Measurements from ENCODE around the gene NAPEPLD. TPM values are rescaled to one million over a fixed set of nuclear protein-coding genes. Genes with fewer than 3 reads are reported as not detected.
"Not testable (repeated sequence)": the region's sequence is repeated elsewhere in the genome, so short reads cannot be mapped to it uniquely, and the experiment has no call there.

Gene NAPEPLD
- total RNA-seq, result 10 to 100 TPM in 2 of 4 donors, 1 to 10 TPM in 2; 5.9 to 13.1 (median 8.6) TPM

DNA sequence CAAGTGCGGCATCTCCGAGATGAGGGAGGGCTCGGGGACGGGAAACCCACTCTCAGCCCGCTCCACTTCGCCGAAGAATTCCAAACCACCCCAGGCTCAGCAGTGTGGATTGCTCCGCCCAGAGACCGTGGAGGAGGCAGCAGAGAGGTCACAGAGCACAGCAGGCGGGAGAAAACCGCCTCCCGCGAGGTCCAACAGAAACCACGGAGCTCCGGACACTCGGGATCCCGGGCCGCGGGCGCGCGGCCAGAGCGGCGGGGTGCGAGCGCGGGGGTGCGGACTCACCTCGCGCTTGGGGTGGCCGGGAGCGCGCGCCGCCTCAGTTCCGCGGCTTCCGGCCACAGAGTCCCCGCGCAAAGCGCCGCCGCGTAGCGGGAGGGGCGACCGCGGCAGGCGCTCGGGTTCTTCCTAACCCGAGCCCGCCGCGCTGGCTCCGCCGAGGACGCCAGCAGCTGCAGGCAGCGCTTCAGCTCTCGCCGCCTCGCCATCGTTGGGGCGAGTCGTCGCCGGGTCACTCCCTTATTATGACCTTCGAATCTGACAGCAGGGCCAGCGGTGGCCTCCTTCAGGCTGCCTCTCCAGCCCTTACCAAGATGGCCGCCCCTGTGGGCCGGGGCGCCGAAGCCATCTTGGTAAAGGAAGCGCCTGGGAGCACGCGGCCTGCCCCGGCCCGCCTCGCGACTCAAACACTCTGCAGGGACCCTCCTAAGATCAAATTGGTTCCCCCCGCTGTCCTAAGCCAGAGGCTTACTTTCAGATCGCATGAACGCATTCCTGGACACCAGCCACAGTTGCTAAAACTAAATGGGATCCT is at the start of gene NAPEPLD:
TSS of gene NAPEPLD (minus strand) at position 106 of the 814 bp plus-strand sequence. CDS start 20,323 bp downstream, outside the sequence.
- TF ChIP-seq, protein P1, sequence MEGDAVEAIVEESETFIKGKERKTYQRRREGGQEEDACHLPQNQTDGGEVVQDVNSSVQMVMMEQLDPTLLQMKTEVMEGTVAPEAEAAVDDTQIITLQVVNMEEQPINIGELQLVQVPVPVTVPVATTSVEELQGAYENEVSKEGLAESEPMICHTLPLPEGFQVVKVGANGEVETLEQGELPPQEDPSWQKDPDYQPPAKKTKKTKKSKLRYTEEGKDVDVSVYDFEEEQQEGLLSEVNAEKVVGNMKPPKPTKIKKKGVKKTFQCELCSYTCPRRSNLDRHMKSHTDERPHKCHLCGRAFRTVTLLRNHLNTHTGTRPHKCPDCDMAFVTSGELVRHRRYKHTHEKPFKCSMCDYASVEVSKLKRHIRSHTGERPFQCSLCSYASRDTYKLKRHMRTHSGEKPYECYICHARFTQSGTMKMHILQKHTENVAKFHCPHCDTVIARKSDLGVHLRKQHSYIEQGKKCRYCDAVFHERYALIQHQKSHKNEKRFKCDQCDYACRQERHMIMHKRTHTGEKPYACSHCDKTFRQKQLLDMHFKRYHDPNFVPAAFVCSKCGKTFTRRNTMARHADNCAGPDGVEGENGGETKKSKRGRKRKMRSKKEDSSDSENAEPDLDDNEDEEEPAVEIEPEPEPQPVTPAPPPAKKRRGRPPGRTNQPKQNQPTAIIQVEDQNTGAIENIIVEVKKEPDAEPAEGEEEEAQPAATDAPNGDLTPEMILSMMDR (IDR thresholded peaks at IDR 0.05), result no peak
- DNase-seq (ENCODE audit: low spot score) (peak; percentile 52), ATAC-seq (ENCODE audit: low FRiP score) (peak; percentile 97)

DNA sequence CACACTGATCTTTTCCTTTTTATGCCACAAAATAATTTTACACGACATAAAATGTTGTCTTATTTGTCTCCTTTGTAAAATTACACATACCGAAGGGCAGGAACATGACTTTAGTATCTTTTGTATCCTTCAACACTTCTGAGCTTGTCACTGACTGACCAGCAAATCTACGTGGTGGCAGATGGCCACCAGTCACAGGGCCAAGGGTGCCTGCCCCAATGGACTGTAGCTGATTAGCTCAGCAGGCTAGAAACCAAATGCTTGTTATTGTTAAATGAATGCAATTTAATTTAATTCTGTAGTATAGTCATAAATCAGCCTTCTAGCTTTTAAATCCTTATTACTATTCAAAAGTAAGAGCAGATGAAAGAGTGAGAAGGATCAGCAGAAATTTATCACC is 49.2 kb upstream of the NAPEPLD start:
- not testable (repeated sequence) for ATAC-seq (ENCODE audit: low FRiP score); DNase-seq (ENCODE audit: low spot score)

DNA sequence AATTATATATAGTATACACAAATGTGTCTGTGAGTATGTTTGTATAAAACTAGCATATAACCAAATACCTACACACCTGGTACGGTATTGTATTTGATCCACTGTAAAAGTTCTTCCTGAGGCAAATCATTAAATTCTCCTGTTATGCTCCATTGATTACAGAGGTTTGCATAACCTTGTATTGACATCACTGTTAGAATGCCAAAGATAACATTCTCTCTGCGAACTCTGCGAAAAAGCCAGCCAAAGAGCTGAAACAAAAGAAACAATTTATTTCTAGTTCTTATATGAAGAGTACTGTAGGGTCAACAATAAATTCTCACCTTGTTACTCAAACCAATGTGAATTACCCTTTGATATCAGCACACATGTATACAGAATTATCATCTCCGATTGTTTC is 46.5 kb upstream of the NAPEPLD start:
- not testable (repeated sequence) for DNase-seq (ENCODE audit: low spot score); ATAC-seq (ENCODE audit: low FRiP score)

DNA sequence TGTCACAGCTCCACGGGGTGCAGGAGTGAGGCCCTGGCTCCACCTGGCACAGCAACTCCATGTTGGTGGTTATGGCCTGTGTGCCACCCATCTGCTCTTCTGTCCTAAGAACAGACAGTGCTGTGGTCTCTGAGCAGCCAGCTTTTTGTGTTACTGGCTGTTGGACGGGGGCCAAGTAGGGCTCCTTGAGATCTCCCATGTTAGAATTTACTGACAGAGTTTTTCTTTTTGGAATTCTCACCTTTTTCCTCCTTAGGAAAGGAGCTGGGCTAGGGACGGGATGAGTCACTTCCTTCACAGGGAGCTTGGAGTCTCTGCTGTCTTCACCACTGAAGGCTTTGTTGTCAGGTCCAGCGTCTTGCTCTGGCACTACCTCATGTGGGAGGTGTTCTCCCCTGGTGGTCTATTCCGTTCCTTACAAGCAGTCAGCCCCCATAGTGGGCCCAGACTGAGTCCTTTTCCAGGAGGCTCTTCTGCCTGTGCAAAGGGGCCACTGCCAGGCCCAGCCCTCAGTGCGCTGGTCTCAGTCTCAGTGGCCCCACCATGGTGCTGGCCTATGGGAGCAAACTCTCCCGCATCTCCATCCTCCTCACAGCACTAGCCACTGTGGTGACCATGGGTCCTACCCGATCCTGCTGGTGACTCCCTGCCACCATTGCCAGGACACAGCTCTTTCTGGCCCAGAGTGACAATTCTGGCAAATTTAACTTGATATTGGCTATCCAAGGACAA is 23.7 kb upstream of the NAPEPLD start:
- not testable (repeated sequence) for DNase-seq (ENCODE audit: low spot score)
- peak; percentile 58 for ATAC-seq (ENCODE audit: low FRiP score)

DNA sequence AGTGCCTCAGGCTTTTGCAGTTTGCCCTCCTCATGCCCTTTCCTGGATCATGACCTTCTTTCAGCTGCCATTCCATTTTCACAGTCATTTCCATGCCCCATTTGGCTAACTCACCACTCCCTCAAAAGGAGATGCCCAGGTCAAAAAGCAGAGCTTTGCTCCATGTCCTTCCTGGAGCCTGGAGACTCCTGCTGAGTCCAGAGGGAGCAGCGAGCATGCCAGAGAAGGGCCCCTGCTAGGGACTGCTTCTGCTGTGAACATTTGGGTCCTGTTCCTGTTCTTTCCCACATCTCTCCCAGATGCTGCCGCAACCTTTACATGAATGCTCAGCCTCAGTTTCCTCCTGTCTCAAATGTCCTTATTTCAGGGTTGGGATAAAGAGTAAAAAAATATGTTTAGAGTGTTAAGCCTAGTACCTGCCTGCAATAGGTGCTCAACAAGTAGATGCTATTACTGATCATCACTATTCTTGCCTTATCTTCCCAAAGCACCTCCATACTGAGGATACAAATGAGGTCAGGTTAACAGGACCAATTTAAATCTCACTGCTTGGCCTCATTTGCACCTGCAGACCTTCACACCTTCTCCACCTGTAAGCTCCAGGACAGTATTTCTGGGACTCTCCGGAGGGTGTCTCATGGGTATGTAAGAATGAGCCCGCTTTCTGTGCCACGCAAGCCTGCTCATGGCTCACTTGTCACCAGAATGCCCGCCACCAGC is 23.0 kb upstream of the NAPEPLD start:
- ATAC-seq (ENCODE audit: low FRiP score); DNase-seq (ENCODE audit: low spot score): not testable (repeated sequence)

DNA sequence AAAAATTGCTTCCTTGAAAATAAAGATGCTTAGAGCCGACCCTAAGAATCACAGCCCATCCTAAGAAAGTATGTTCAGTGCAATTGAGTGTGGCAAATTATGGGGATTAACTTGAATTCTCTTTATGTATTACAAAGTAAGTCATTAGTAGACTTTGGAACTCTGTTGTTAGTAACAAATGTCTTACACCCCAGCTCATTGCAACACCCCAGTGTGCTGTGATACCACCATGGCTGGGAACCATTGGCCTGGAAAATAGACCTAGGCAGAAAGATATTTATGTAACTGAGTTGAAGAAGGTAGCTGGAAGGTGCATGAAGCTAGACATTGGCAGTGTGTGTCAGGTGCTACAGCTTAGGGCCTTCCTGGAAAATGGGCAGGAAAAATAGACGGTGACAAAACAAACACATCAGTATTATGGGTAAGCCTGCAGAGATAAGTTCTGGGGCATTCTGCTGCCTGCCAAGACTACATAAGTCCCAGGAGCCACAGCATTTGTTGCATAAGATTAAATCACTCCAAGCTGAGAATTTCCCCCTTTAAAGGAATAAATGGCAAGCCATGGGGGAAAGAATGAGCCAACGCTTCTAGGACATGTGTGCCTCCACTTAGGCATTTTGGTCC is 18.1 kb upstream of the NAPEPLD start:
- ATAC-seq (ENCODE audit: low FRiP score); DNase-seq (ENCODE audit: low spot score): not testable (repeated sequence)

DNA sequence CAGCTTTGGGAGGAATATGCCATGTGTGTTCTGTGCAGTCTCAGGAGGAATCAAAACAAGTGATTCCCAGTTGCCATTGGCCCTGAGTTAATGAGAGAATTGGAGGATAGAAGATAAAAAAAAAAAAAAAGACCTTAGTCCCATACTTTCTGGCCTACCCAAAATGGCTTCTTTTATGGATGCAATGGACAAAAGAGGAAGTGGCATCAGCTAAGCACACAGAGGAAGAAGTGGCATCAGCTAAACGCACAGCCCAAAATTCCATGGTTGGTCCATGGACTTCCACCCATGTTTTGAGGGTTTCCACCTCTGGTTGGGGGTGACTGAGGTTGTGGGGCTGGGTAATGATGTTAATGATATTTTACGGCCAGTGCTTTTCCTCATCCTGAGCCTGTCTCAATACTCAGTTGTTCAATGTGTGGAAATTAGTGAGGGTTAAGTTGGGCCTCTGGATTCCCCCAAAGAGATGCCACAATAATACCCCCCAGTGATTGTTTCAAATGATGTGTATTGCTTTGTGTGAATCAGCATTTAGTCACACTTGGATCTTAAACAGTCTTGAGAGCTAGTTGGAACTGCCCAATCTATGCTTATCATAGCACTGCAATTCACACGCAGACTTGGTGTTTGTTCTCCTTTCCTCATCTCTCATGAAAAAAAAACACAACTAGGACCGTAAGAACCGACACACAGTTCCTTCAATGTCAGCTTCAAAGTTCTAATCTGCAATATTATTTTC is 14.4 kb upstream of the NAPEPLD start:
- ATAC-seq (ENCODE audit: low FRiP score), result peak; percentile 7

DNA sequence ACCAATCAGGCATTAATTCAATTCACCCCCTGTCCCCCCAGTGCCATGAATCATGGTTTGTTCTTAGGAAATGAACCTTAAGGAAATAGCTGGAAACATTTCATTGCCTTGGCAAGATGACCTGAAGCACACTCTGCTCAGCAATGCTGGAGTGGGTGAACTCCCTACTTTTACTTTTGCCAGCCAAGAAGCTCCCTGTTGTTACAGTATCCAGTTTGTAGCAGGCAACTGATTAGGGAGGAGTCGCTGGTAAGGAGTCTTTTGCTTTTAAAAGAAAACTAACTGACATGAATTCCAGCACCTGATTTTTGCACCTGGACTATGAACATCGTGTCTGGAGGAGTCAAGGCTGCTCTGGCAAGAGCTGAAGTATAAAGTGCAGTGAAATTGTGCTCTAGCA is 13.7 kb upstream of the NAPEPLD start:
- DNase-seq (ENCODE audit: low spot score), result not testable (repeated sequence)
- ATAC-seq (ENCODE audit: low FRiP score), result peak; percentile 89

More for the DNA sequence above, 14.4 kb upstream of the NAPEPLD start:
- DNase-seq (ENCODE audit: low spot score), result not testable (repeated sequence)

DNA sequence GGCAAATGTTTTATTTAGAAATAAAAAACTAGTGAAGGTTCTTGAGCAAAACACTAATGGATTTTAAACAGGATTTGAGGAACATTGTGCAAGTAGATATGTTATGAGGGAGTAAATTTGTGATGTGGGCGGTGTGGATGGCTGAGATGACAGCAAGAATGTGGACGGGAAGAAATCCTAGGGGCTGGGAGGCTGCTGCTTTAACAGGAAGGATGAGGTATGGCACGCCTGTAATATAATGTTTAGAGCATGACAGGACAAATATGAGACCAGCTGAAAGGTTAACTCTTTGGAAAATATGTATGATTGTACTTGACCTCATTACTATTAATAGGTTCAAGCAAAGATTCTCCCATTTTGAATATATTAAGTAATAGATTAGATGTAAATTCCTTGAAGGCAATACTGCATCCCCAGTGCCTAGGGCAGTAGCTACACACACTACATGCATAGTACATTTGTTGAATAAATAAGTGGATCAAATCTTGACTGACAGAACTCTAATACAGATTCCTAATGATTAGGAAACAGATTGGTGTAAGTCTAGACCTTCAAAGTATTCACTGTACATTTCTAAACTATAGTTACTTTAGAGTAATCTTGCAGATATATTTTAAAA is 13.2 kb upstream of the NAPEPLD start:
- peak; percentile 91 for ATAC-seq (ENCODE audit: low FRiP score)
- not testable (repeated sequence) for DNase-seq (ENCODE audit: low spot score)

DNA sequence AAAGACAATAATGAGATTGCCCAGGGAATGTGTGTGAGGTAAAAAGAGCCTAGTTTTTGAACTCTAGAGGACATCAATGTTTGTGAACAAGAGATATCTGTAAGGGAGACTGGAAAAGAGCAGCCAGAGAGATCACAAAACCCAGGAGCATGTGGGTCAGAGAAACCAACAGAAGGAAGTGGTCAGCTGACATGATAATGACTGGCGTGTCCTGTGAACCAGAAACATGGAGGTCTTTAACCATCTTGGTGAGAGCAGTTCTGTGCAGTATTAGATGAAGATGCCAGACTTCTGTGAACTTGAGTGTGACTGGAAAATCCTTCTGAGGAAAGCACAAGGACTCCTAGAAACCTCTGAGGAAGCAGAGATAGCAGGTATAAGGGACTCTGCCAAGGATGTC is 10.2 kb upstream of the NAPEPLD start:
- not testable (repeated sequence) for DNase-seq (ENCODE audit: low spot score); ATAC-seq (ENCODE audit: low FRiP score)

DNA sequence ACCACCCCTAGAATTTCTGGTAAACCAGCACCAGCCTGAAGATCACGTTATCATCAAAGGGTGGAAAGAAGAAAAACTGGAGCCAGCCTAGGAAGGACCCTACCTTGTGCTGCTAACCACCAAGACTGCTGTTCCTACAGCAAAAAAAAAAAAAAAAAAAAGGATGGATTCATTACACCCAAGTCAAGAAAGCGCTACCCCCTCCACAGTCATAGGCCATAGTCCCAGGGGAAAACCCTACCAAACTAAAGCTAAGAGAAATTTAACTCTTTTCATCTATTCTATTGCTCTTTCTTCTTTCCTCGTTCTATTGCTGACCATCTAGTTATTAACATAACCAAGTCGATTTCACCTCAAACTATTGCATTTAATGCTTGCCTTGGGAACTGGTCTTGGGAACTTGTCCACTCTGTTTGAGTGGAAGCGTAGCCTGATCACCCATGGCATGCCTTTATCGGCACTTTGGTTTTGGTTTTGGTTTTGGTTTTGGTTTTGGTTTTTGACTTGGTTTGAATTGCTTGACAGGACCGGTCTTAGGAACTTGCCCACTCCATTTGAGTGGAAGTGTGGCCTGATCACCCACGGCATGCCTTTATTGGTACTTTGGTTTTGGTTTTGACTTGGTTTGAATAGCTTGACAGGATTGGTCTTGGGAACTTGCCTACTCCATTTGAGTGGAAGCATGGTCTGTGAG is 6.6 kb upstream of the NAPEPLD start:
- not testable (repeated sequence) for ATAC-seq (ENCODE audit: low FRiP score); DNase-seq (ENCODE audit: low spot score)

Data from omental fat pad (tissue), 4 donors.